Measurements from ENCODE around the gene CCDC88C. TPM values are rescaled to one million over a fixed set of nuclear protein-coding genes. Genes with fewer than 3 reads are reported as not detected.

CCDC88C gene
- total RNA-seq, 1 donor from 2014 or later: 68.0 TPM

DNA sequence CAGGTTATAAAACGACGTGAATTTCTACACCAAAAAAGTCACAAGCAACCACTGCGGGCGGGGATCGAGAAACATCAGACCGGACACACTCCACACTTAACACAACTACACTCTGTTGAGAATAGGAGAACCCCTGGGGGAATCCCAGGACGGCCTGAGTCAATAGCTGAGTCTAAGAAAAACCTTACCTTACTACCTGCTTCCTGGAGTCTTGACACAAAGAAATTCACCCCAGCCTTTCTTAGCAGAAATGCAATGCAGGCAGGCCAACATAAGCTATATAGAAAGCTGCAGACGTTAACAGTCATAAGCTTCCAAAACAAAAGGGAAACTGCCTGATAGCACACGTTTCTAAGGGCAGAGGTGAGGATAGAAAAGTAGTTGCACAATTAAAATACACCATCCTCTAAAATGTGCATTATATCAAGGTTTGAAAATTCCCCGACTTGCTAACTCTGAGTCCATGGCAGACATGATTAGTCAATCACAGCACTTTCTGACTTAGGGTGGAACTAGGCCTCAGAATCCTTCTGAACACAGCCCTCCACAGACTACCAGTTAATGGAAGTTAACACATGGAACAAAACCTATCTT is 68.0 kb downstream of the CCDC88C start:
- Mint-ChIP-seq H3K27ac (ENCODE audit: unreplicated experiment) (no peak overlapping the region), H3K4me1 (ENCODE audit: low read depth, unreplicated experiment) (peaks cover 50% of the 10 kb centered on the region), H3K9me3 (ENCODE audit: unreplicated experiment) (peaks cover 5% of the 10 kb centered on the region), H3K4me3 (ENCODE audit: unreplicated experiment) (no peak overlapping the region), H3K36me3 (ENCODE audit: unreplicated experiment) (no peaks in the 10 kb centered on the region), H3K27me3 (ENCODE audit: unreplicated experiment) (peaks cover 8% of the 10 kb centered on the region)
- no peak for TF ChIP-seq CTCF (IDR thresholded peaks at IDR 0.05; ENCODE audit: partially characterized antibody, unreplicated experiment)
- DNase-seq: no peak

DNA sequence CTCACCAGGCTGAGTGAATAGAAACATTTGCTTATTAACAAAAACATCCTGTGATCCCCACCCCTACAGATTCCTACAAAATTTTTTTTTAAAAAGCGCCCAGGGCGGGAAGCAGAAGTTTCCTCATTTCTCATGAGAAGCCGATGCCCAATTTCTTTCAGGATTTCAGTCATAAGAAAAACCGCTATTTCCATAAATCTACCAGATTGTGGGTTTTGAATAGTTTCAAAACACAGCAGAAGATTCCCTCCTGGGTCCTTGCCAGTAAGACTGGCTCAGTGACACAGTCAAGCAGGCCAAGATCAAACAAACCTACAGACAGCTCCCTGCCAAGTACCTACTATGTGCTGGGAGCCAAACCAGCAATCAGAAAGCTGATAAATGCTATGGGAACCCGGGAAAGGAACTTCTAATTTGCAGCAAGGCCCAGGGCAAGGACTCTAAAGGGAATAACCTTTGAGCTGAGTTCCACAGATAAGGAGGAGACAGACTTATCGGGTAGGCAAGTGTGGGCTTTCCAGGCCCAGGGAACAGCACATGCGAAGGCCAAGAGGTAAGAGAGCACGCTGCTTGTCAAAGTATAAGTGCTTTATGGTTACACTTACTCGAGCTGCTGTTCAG is 68.7 kb downstream of the CCDC88C start:
- TF ChIP-seq CTCF (IDR thresholded peaks at IDR 0.05; ENCODE audit: partially characterized antibody, unreplicated experiment): no peak
- H3K27ac Mint-ChIP-seq (ENCODE audit: unreplicated experiment): no peak overlapping the region
- no peak overlapping the region for H3K4me3 Mint-ChIP-seq (ENCODE audit: unreplicated experiment)
- peaks cover 44% of the 10 kb centered on the region for H3K4me1 Mint-ChIP-seq (ENCODE audit: low read depth, unreplicated experiment)
- H3K27me3 Mint-ChIP-seq (ENCODE audit: unreplicated experiment): peaks cover 8% of the 10 kb centered on the region
- H3K9me3 Mint-ChIP-seq (ENCODE audit: unreplicated experiment): peaks cover 6% of the 10 kb centered on the region
- no peak for DNase-seq
- no peaks in the 10 kb centered on the region for H3K36me3 Mint-ChIP-seq (ENCODE audit: unreplicated experiment)

DNA sequence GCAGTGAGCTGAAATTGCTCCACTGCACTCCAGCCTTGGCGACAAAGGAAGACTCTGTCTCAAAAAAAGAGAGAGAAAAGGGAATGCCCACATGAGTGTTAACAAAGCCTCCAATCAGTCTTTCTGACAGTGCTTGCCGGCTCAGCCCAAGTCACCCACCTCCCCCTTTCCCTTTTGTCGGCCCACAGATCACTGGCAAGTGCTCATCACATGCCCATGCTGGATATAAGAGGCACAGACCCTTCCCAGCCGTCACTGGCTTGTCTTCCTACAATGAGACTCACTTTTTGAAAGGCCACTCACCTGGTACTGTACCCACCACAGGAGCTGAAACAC is 70.8 kb downstream of the CCDC88C start:
- H3K9me3 Mint-ChIP-seq (ENCODE audit: unreplicated experiment): peaks cover 5% of the 10 kb centered on the region
- no peak for DNase-seq
- no peak overlapping the region for H3K4me3 Mint-ChIP-seq (ENCODE audit: unreplicated experiment)
- peaks cover 24% of the 10 kb centered on the region for H3K4me1 Mint-ChIP-seq (ENCODE audit: low read depth, unreplicated experiment)
- peaks cover 9% of the 10 kb centered on the region for H3K27me3 Mint-ChIP-seq (ENCODE audit: unreplicated experiment)
- no peak for TF ChIP-seq CTCF (IDR thresholded peaks at IDR 0.05; ENCODE audit: partially characterized antibody, unreplicated experiment)
- peak overlapping the region; percentile 11 for H3K27ac Mint-ChIP-seq (ENCODE audit: unreplicated experiment)
- H3K36me3 Mint-ChIP-seq (ENCODE audit: unreplicated experiment): no peaks in the 10 kb centered on the region

DNA sequence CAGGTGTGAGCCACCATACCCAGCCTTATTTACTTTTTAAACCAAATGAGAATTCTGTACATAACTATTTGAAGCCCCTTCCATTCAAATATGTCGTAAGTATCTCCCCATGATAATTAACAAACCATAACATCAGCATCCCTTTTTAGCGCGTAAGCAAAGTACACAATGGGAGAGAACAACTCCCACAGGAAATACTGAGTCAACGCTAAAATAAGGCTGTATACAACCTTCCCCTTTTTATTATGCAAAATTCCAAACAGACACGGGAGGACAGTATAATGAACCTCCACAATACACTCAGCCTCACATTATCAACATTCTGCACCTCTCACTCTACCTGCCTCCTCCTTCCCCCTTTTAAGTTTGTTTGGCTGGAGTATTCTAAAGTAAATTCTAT is 73.5 kb downstream of the CCDC88C start:
- peaks cover 11% of the 10 kb centered on the region for H3K27me3 Mint-ChIP-seq (ENCODE audit: unreplicated experiment)
- H3K27ac Mint-ChIP-seq (ENCODE audit: unreplicated experiment): no peak overlapping the region
- peaks cover 6% of the 10 kb centered on the region for H3K4me1 Mint-ChIP-seq (ENCODE audit: low read depth, unreplicated experiment)
- TF ChIP-seq CTCF (IDR thresholded peaks at IDR 0.05; ENCODE audit: partially characterized antibody, unreplicated experiment): no peak
- H3K4me3 Mint-ChIP-seq (ENCODE audit: unreplicated experiment): no peak overlapping the region
- H3K36me3 Mint-ChIP-seq (ENCODE audit: unreplicated experiment): no peaks in the 10 kb centered on the region
- DNase-seq: no peak
- peaks cover 3% of the 10 kb centered on the region for H3K9me3 Mint-ChIP-seq (ENCODE audit: unreplicated experiment)

- Mint-ChIP-seq H3K4me3 (ENCODE audit: unreplicated experiment) (no peak overlapping the region), H3K27ac (ENCODE audit: unreplicated experiment) (no peak overlapping the region), H3K4me1 (ENCODE audit: low read depth, unreplicated experiment) (peaks cover 2% of the 10 kb centered on the region), H3K27me3 (ENCODE audit: unreplicated experiment) (peaks cover 11% of the 10 kb centered on the region), H3K9me3 (ENCODE audit: unreplicated experiment) (peaks cover 3% of the 10 kb centered on the region), H3K36me3 (ENCODE audit: unreplicated experiment) (no peaks in the 10 kb centered on the region)
- TF ChIP-seq CTCF (IDR thresholded peaks at IDR 0.05; ENCODE audit: partially characterized antibody, unreplicated experiment): no peak
- no peak for DNase-seq
Measured at GRCh38 chr14:91343051-91343450, 74.6 kb downstream of the CCDC88C start.

Measured in glutamatergic neuron (in vitro differentiated cells).